GM21529 (cell line): ENCODE data around the gene NPW.

Experiments
- ATAC-seq: cut with Tn5 transposase; IDR thresholded peaks from one replicate; pipeline ENCODE4 v1.9.1; 2021; ENCODE audit not compliant: unreplicated experiment

NPW gene

GRCh38 chr16:1984347-1985225 is 35.0 kb upstream of the NPW start:
- peak; percentile 16 for ATAC-seq

GRCh38 chr16:1985466-1986150 is 34.0 kb upstream of the NPW start:
- ATAC-seq = no peak

- ATAC-seq = no peak
Observed at GRCh38 chr16:1987198-1987597, 32.4 kb upstream of the NPW start.

- no peak for ATAC-seq
Observed at GRCh38 chr16:1989209-1990100, 30.1 kb upstream of the NPW start, which contains the start of gene SYNGR3. Gene SYNGR3, plus strand, starts transcription at chr16:1989970. Its CDS starts 133 bp downstream, at chr16:1990103.

GRCh38 chr16:1990101-1990350 is 29.6 kb upstream of the NPW start:
- no peak for ATAC-seq

- no peak for ATAC-seq
Observed at GRCh38 chr16:1990351-1991134, 29.0 kb upstream of the NPW start.

GRCh38 chr16:1991135-1991551 is 28.4 kb upstream of the NPW start:
- no peak for ATAC-seq

- no peak for ATAC-seq
Observed at GRCh38 chr16:1991588-1991947, 28.0 kb upstream of the NPW start.

GRCh38 chr16:1991948-1992703 is 27.5 kb upstream of the NPW start:
- ATAC-seq = peak; percentile 51

GRCh38 chr16:1992704-1993317 is 26.8 kb upstream of the NPW start:
- ATAC-seq = no peak

GRCh38 chr16:1993731-1994131 is 25.9 kb upstream of the NPW start:
- no peak for ATAC-seq

- ATAC-seq = no peak
Observed at GRCh38 chr16:1997494-1998359, 21.9 kb upstream of the NPW start.

GRCh38 chr16:1998360-1998835 is 21.2 kb upstream of the NPW start:
- ATAC-seq = no peak

- no peak for ATAC-seq
Observed at GRCh38 chr16:1998852-1999801, 20.5 kb upstream of the NPW start.

GRCh38 chr16:1999866-2000514 is 19.6 kb upstream of the NPW start:
- no peak for ATAC-seq

GRCh38 chr16:2001035-2001434 is 18.6 kb upstream of the NPW start:
- no peak for ATAC-seq
